ENCODE results near the gene PGS1.

PGS1 gene

DNA sequence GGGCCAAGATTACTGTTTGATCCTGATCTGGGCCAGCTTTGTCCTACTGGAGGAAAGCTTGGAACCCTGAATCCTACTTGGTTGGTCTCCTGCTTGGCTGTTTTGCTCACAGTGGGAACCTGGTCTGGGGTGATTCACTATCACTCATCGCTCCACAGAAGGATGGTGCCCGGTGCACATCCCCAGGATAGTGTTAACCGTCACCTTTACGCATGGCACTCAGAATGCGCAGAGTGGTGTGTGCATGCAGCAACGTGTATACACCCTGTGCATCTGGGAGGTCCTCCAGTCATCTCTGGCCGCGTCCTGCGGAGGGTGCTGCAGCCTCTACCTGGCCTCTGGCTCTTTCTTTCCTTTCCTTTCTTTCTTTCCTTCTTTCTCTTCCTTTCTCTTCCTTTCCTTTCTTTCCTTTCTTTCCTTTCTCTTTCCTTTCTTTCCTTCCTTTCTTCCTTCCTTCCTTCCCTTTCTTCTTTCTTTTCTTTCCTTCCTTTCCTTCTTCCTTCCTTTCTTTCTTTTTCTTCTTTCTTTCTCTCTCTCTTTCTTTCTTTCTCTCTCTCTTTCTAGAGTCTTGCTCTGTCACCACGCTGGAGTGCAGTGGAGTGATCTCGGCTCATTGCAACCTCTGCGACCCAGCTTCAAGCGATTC lies 31.7 kb upstream of the PGS1 start:
- peak; percentile 43 for DNase-seq (ENCODE audit: low spot score)

- DNase-seq (ENCODE audit: low spot score) = no peak
Measured at GRCh38 chr17:78347453-78347852, 31.0 kb upstream of the PGS1 start.

DNA sequence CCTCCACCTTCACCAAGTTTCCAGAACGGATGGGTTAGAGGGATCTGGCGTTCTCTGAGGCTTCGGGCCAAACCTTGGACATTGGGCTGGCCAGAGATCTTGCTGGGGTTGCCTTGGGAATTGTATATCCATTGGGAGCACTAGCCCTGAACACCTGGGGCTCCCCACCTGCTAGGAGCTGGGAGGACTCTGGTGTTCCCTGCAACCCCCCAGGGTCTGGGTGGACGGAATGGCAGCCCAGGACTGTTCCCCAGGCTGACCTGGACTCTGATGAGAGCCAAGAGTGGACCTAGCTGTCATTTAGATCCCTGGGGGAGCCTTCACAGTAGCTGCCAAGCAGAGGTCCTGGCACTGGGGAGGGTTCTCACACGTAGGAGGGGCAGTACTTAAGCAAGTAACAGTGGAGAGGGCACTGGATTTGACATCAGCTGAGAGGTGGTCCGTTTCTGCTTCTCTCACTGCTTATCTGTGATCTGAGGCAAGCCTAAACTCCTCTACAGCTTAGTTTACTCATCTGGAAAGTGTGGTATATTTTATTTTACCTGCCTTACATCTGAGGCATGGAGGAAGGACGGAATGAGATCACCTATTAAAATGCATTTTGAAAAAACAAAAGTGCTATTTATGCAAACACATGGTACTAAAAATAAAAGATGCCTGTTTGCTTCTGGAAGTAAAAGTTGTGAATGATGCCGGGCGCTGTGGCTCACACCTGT lies 30.2 kb upstream of the PGS1 start:
- no peak for DNase-seq (ENCODE audit: low spot score)

- no peak for DNase-seq (ENCODE audit: low spot score)
Measured at GRCh38 chr17:78349891-78350642, 28.4 kb upstream of the PGS1 start.

- peak; percentile 73 for DNase-seq (ENCODE audit: low spot score)
Measured at GRCh38 chr17:78351449-78352006, 26.9 kb upstream of the PGS1 start.

GRCh38 chr17:78353834-78354233 lies 24.6 kb upstream of the PGS1 start:
- no peak for DNase-seq (ENCODE audit: low spot score)

GRCh38 chr17:78355045-78355641 lies 23.3 kb upstream of the PGS1 start:
- DNase-seq (ENCODE audit: low spot score) = no peak

DNA sequence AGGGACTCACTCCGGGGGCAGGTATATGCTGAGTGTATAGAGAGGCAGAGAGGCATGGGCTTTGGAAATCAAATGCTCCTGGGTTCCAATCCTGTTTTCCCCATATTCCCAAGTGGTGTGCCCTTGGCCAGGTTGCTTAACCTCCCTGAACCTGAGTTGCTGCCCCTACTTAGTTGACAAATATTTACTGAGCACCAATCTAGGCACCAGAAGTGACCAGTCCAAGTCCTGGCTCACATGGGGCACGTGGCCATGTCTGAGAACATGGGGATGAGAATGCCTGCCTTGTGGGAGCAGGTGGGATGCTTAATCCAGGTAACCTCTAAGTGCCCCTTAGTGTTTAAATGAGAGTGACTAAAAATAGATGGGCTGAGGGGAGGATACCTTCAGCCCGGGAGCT lies 22.7 kb upstream of the PGS1 start:
- DNase-seq (ENCODE audit: low spot score) = no peak

GRCh38 chr17:78356101-78356713 lies 22.2 kb upstream of the PGS1 start:
- DNase-seq (ENCODE audit: low spot score) = peak; percentile 95

DNA sequence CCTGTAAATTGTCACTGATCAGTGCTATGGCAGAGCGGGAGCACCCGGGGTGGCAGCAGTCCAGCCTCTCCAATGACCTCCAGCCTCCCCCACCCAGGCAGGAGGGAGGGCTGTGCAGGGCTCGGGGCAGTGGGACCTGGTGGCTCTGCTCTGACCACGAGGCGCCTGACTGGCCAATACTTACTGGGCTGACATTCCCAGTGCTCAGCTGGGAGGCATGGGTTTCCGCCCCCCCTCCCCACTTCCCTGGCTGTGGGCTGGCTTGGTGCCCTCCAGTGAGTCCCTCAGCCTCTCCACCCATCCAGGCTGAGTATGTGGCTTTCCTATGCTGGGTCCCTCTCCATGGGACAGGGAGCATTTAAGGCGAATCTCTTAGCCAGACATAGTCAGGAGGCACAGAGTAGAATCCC lies 21.3 kb upstream of the PGS1 start:
- peak; percentile 85 for DNase-seq (ENCODE audit: low spot score)

GRCh38 chr17:78357672-78358537 lies 20.5 kb upstream of the PGS1 start:
- no peak for DNase-seq (ENCODE audit: low spot score)

- DNase-seq (ENCODE audit: low spot score) = peak; percentile 45
Measured at GRCh38 chr17:78358538-78359320, 19.7 kb upstream of the PGS1 start.

DNA sequence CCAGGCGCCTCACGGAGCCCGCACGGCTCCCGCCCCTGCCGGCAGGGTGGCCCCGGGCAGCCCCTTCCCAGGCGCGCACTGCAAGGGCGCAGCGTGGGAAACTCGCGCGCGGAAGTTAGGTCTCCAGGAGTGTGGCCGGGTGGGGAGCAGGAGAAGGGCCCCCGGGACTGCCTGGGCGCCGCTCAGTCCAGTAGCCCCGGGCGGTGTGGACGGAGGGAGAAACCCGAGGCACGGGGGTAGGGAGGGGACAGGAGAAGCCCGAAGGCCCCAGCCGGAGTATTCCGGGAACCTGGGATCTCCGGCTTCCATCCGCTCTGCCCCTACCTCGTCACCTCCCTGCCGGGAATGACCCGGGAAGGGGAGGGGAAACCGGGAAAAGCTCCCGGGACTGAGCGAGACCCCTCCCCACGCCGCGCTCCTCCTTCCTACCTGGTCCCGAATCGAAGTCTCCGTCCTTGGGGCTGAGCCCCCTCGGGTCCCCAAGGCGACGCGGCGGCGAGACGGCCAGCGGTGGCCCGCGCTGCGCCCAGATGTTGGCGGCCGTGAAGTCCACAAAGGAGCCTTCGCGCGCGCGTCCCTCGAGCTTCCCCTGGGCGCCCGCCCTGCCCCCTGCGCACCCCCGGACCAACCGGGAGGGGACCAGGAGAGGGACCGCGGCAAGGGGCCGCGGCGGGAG lies 19.0 kb upstream of the PGS1 start:
- DNase-seq (ENCODE audit: low spot score) = peak; percentile 58

DNA sequence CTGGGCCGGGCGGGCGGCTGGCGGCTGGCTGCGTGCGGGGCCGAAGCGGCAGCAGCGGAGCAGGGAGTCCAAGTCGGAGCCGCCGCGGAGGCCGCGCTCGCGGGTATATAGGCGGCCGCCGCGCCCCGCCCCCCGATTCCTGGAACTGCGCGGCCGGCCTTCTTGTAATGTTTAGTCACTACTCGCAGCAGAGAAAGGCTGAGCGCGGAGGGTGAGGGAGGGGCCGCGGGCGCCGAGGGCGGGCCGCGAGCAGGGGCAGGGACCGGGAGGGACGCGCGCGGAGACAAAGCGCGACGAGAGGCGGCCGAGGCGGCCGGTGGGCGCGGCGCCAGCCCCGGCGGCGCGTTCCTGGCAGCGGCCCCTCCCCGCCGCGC lies 18.5 kb upstream of the PGS1 start, which contains the start of gene SOCS3:
SOCS3 (minus strand) TSS at position 81 of the 374 bp plus-strand sequence. CDS start 982 bp downstream, outside the sequence.
- peak; percentile 98 for DNase-seq (ENCODE audit: low spot score)

DNA sequence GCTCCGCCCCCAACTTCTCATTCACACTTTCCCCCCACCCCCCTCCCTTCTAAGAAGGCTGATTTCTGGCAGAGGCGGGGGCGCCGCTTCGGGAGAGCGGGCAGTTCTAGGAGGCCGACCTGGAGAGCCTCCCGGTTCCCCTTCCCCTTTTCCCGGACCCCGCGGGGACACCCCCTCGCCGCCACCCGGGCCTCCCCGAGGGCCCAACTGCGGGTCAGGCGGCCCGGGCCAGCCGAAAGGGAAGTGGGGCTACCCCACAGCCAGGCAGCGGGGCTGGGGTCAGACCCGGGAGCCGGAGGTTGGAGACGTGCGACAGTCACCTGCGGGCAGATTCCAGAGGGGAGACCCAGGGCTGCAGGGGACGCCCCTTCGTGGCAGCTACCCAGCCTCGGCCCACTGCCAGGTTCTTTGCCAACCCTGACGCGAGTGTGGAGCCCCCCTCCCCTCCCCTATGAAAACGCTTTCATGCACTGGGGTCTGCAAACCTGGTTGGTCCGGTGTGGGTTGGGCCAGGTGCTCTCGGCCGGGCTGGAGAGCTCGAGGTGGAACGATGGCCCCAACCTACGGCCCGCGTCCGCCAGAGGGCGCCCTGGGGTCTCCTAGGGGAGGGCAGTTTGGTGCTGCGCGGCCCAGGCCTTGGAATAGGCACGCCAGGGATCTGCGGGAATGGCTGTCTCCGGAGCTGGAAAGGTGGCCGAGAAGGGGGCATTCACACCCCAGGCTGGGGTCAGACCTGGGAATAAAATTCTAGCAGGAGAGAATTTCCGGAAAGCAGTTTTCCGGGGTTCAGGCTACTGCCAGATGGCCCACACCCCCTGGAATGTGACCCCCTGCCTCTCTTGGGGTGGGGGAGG lies 17.9 kb upstream of the PGS1 start:
- DNase-seq (ENCODE audit: low spot score) = peak; percentile 90

DNA sequence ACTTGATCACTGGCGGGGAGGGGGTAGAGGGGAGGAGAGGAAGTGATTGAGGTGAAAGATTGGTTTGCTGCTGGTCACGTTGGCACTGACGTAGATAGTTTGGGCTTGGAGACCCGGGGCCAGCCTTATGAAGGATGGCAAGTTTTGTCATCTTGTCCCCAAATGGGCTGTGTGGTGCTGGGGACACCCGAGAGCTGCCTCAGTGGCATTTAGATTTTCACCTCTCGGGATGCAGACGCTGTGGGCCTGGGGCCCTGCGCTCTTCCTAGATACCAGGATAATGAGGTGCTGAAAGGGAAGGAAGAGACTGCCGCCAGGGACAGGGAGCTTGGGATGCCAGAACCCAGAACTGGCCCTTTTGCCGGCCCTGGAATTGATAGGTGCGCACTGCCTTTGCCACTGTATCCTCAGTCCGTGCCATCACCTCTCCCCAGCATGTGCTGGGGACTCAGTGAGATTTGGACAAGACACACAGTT lies 17.2 kb upstream of the PGS1 start:
- no peak for DNase-seq (ENCODE audit: low spot score)

GRCh38 chr17:78362232-78362631 lies 16.2 kb upstream of the PGS1 start:
- no peak for DNase-seq (ENCODE audit: low spot score)

- DNase-seq (ENCODE audit: low spot score) = peak; percentile 71
Measured at GRCh38 chr17:78362671-78363070, 15.8 kb upstream of the PGS1 start.
